Measurements from ENCODE around the gene C1orf122.

DNA sequence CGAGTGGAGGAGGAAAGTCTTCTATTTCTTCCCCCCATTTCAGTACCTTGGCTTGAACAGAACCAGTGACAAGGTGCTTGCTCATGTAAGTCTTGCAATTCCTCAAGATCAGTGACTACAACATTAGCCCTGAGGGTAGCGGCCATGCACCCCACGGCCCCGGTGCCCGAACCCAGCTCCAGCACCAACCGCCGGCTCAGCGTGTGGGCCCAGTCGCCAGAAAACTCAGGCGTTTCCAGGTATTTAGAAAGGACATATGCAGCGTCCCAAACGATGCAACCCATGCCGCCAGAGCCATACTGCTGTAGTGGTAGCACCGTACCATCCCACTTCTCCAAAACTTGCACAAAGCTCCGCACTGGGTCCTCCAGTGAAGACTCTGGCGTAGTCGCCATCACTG is 25.1 kb upstream of the C1orf122 start:
- TF ChIP-seq, protein P1, sequence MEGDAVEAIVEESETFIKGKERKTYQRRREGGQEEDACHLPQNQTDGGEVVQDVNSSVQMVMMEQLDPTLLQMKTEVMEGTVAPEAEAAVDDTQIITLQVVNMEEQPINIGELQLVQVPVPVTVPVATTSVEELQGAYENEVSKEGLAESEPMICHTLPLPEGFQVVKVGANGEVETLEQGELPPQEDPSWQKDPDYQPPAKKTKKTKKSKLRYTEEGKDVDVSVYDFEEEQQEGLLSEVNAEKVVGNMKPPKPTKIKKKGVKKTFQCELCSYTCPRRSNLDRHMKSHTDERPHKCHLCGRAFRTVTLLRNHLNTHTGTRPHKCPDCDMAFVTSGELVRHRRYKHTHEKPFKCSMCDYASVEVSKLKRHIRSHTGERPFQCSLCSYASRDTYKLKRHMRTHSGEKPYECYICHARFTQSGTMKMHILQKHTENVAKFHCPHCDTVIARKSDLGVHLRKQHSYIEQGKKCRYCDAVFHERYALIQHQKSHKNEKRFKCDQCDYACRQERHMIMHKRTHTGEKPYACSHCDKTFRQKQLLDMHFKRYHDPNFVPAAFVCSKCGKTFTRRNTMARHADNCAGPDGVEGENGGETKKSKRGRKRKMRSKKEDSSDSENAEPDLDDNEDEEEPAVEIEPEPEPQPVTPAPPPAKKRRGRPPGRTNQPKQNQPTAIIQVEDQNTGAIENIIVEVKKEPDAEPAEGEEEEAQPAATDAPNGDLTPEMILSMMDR (IDR thresholded peaks at IDR 0.05; ENCODE audit: insufficient read depth, low read length) = no peak
- TF ChIP-seq, protein P2, sequence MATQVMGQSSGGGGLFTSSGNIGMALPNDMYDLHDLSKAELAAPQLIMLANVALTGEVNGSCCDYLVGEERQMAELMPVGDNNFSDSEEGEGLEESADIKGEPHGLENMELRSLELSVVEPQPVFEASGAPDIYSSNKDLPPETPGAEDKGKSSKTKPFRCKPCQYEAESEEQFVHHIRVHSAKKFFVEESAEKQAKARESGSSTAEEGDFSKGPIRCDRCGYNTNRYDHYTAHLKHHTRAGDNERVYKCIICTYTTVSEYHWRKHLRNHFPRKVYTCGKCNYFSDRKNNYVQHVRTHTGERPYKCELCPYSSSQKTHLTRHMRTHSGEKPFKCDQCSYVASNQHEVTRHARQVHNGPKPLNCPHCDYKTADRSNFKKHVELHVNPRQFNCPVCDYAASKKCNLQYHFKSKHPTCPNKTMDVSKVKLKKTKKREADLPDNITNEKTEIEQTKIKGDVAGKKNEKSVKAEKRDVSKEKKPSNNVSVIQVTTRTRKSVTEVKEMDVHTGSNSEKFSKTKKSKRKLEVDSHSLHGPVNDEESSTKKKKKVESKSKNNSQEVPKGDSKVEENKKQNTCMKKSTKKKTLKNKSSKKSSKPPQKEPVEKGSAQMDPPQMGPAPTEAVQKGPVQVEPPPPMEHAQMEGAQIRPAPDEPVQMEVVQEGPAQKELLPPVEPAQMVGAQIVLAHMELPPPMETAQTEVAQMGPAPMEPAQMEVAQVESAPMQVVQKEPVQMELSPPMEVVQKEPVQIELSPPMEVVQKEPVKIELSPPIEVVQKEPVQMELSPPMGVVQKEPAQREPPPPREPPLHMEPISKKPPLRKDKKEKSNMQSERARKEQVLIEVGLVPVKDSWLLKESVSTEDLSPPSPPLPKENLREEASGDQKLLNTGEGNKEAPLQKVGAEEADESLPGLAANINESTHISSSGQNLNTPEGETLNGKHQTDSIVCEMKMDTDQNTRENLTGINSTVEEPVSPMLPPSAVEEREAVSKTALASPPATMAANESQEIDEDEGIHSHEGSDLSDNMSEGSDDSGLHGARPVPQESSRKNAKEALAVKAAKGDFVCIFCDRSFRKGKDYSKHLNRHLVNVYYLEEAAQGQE (IDR thresholded peaks at IDR 0.05; ENCODE audit: insufficient replicate concordance, low read depth) = no peak
- TF ChIP-seq POLR2AphosphoS5 (IDR thresholded peaks at IDR 0.05; ENCODE audit: low read depth) (no peak), GABPA (IDR thresholded peaks at IDR 0.05; ENCODE audit: low read depth) (no peak)
